H1 (cell line): ENCODE results near the gene TMEM108. TPM values are rescaled to one million over a fixed set of nuclear protein-coding genes. Genes with fewer than 3 reads are reported as not detected.

Source experiments
- BRCA1 ChIP-seq: IDR thresholded peaks from 2 replicates; pipeline ENCODE4 v1.6.1; 2012; ENCODE audit warnings: low read depth, low read length, improper control_type of control experiment
- EP300 ChIP-seq, 2 experiments: IDR thresholded peaks; 1 replicate in 1 of 2; 2 replicates in 1 of 2; pipeline ENCODE4 v1.6.1; 2011 to 2012; ENCODE audit warnings: low read depth in 2 of 2, low read length in 2 of 2, mild to moderate bottlenecking in 2 of 2, borderline replicate concordance in 1 of 2, inconsistent platforms in 1 of 2, moderate library complexity in 1 of 2
- KDM4A ChIP-seq: IDR thresholded peaks from one replicate; pipeline ENCODE4 v1.7.1; 2012; ENCODE audit warnings: low read depth, mild to moderate bottlenecking, moderate library complexity, low read length, inconsistent platforms; ENCODE audit not compliant: severe bottlenecking
- RXRA ChIP-seq: IDR thresholded peaks from 2 replicates; pipeline ENCODE4 v1.6.1; 2011; ENCODE audit warnings: low read depth, mild to moderate bottlenecking, low read length, moderate library complexity; ENCODE audit not compliant: insufficient read depth
- polyA plus RNA-seq, 7 experiments: library from polyadenylated mRNA; depleted of rRNA in 3 of 7; stranded (reverse) in 5 of 7; unstranded in 2 of 7; fragments of >200 nt in 5 of 7; fragments of 200-250 nt in 2 of 7; gene quantifications; 1 replicate in 5 of 7; 2 replicates in 1 of 7; 4 replicates in 1 of 7; pipeline versions ENCODE4 v1.2.1 to v1.2.3, GENCODE V29; 2011 to 2013; ENCODE audit warnings: missing spikeins in 2 of 7, mixed read lengths in 2 of 7
- total RNA-seq: library from RNA; stranded (reverse); fragmentation: NEBNext Ultra II Directional; extraction: Animal tissue kit (Norgen Biotek cat#: 25700); gene quantifications from 2 replicates; pipeline ENCODE4 v1.2.1, GENCODE V29; 2021
- TF ChIP-seq, protein P1 (sequence below): IDR thresholded peaks from 2 replicates; pipeline ENCODE4 v1.6.1; 2012; ENCODE audit warnings: low read length, inconsistent platforms

Gene TMEM108
- total and polyA plus RNA-seq, 2 of the 8 experiments (the other 6 are each of a cell fraction or from before 2014, with no cell fraction given), result 14.3 to 16.2 TPM

DNA sequence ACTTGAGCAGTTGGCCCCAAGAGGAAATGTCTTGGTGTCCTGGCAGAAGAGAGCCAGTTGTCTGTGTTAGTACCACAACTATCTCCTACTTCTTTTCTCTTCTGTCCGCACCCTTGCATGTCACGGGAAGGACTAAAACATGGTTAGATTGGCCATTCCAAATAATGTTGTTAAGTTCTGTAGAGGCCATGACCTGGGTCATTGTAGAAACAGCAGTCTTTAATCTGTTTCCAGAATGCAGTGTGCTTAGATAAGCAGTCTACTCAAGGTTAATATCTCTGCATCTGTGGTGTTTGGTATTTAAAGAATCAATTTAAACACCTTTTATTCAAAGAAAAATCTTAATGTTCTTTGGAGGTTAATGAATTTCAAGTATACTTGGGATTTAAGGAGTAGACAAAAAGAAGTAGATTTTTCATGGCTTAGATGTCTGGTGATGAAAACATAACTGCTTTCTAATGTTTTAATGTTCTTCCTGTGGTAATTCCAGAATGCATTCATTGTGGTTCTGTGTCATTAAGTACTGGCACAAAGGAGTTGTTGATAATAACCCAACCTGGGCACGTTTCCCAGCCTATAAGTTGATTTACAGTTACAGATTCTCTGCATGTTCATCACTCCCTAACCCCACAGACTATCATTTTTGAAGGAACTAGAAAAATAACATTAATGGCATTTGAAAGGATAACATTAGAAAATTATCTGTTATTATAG, 58.9 kb downstream of the TMEM108 start (continued):
- TF ChIP-seq KDM4A (no peak), BRCA1 (no peak), EP300 (IDR thresholded peaks at IDR 0.05; ENCODE audit: borderline replicate concordance in 1 of 2, low read depth in 2 of 2, low read length in 2 of 2) (no peak), RXRA (no peak)
- TF ChIP-seq, protein P1, sequence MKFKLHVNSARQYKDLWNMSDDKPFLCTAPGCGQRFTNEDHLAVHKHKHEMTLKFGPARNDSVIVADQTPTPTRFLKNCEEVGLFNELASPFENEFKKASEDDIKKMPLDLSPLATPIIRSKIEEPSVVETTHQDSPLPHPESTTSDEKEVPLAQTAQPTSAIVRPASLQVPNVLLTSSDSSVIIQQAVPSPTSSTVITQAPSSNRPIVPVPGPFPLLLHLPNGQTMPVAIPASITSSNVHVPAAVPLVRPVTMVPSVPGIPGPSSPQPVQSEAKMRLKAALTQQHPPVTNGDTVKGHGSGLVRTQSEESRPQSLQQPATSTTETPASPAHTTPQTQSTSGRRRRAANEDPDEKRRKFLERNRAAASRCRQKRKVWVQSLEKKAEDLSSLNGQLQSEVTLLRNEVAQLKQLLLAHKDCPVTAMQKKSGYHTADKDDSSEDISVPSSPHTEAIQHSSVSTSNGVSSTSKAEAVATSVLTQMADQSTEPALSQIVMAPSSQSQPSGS, result no peak
